ENCODE results near the gene FOXRED1.

DNA sequence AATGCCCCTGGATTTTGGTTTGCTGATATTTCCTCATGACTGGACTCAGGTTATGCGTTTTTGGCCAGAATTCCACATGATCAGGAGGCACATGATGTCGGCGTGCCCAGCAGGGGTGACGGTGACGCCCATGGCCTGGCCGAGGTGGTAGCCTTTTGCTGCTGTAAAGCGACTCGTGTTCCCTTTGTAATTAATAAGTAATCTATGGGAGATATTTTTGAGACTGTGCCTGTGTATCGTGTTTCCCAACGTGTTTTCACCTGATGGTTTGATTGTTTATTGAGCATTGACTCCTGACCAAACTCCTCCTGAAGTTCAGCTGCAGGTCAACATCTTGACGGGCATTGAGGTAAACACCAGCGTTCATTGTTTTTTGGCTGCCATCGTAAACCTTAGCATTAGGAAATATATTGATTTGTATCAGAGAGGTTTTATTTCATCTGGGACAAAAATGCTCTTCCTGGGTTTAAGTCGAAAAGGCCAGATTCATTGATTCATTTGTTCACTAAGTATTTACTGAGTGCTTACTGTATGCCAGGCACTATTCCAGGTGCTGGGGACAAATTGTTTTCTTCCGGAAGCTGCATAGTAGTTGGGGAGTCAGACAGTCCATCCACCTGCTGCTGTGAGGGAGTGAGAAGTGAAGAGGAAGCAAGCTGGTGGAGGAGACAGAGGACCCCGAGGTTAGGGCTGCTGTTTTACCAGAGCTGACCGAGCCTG is 58.5 kb downstream of the FOXRED1 start:
- TF ChIP-seq EZH2 (IDR thresholded peaks at IDR 0.05; ENCODE audit: borderline replicate concordance, insufficient read depth, low read depth, low read length, poor library complexity, severe bottlenecking) = no peak
- TF ChIP-seq, protein P1, sequence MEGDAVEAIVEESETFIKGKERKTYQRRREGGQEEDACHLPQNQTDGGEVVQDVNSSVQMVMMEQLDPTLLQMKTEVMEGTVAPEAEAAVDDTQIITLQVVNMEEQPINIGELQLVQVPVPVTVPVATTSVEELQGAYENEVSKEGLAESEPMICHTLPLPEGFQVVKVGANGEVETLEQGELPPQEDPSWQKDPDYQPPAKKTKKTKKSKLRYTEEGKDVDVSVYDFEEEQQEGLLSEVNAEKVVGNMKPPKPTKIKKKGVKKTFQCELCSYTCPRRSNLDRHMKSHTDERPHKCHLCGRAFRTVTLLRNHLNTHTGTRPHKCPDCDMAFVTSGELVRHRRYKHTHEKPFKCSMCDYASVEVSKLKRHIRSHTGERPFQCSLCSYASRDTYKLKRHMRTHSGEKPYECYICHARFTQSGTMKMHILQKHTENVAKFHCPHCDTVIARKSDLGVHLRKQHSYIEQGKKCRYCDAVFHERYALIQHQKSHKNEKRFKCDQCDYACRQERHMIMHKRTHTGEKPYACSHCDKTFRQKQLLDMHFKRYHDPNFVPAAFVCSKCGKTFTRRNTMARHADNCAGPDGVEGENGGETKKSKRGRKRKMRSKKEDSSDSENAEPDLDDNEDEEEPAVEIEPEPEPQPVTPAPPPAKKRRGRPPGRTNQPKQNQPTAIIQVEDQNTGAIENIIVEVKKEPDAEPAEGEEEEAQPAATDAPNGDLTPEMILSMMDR (IDR thresholded peaks at IDR 0.05) = no peak
